RPMI8226 (cell line): ENCODE measurements around the gene STT3A.
"Not testable (repeated sequence)": the region's sequence is repeated elsewhere in the genome, so short reads cannot be mapped to it uniquely, and the experiment has no call there.

Experiments
- DNase-seq: peaks from one replicate; pipeline ENCODE4 v3.0.0-alpha.2; 2015

STT3A gene

DNA sequence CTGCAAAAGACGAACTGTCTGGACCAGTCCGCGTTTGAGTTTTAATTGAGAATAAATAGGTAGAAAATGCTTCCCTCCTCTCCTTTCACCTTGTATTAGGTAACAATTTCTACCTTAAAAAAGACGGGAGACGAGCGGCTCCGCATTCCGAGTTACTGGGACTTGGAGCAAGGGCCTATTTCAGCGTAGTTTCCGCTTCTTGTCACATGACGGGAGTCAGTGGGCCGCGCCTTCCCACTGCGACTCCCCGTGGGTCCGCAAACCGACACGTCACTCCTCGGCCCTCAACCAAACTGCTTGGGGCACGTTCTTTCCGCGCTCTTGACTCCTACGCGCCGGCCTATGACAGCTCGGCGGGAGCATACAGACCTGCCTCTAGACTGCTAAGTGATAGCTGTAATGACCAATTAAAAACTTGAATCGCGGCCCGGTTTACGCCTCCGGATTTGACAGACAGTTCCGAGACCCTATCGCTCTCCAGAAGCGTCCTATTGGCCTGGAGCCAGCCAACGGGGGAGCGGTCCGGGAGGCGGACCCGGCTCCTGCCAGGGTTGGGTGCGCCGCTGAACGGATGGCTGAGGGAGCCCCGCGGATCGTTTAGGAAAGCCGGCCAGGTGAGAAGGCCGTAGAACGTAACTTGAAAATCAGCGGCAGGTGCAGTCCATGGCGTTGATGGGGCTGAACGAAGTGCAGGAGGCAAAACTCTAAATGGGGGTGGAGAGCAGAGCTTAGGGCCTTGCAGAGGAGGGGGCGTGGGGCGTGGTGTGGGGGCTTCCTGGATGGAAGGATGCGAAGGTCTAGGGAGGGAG lies at the start of gene STT3A:
Gene STT3A (plus strand): TSS at position 548 of the 809 bp plus-strand sequence. CDS start 3,064 bp downstream, outside the sequence.
- peak; percentile 97 for DNase-seq

DNA sequence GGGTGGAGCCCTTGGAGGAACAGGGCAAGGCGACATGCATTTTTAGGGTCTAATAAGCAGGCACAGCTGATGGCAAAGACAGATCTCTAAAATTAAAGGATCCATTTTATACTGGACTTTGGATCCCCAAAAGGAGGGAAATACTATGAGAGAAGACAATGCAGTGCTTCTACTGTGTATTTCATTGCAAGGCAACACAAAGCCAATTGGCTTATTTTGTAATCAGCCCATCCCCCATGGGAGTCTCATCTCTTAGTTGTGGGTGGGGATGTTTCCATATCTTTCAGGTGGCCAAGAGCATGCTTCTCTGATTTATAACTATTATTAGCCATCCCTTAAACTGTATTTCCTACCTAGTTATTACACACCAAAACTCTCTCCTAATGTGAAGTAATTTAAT lies 41.9 kb upstream of the STT3A start:
- DNase-seq: no peak

DNA sequence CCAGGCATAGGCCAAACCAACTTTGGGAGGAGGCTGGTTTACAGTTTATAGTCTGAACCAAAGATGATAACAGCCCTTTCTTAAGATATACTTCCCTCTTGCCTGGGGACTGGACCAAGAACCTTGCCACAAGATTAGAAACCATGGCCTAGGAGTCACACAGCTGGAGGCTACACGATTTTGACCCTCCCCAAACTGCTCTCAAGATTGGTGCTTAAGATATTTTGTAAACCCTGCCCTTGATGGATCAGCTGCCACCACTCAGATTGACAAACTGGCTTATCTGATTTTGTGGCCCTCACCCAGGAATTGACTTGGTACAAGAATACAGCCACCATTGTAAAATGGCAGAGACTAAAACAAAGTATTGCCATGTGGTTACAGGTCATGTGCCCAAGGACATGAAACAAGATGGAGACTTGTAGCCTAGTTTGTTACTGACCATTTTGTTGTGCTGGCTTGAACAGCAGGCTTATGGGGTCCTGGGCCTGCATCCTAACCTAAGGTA lies 40.8 kb upstream of the STT3A start:
- no peak for DNase-seq

DNA sequence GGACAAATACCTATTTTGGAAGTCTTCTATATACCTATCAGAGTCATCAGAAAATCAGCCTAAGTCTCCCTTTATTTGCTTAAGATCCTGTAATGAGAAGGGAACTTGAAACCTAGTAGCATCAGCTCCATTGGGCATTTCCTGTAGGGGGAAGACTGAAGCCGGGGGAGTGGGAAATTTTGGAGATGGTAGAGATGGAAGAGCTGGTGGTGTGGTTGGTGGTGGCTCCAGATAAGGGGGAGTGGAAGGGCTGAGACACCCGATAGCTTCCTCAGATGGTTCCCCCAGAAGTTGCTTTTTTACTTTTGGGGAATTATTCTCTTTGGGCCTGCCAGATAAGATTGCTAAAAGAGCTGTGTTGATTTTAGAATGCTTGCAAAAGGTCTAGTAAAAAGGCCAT lies 39.7 kb upstream of the STT3A start:
- no peak for DNase-seq

DNA sequence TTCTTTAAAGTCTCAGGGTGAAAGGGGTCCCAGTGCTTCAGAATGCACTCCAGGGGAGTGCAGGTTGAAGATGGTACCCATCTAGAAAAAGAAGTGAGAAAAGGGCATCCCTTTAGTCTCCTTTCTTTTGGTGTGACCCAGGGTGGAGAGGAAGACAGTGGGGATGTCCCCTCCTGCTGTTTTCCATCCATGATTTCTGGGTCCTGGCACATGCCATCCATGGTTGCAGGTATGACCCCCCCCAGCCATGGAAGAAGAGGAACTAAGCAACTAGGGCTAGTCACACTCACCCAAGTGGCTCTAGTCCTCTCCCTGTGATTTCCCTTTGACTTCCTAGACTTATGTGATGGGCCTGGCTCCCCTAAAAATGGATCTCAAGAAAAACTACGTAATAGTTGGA lies 39.3 kb upstream of the STT3A start:
- DNase-seq: no peak

DNA sequence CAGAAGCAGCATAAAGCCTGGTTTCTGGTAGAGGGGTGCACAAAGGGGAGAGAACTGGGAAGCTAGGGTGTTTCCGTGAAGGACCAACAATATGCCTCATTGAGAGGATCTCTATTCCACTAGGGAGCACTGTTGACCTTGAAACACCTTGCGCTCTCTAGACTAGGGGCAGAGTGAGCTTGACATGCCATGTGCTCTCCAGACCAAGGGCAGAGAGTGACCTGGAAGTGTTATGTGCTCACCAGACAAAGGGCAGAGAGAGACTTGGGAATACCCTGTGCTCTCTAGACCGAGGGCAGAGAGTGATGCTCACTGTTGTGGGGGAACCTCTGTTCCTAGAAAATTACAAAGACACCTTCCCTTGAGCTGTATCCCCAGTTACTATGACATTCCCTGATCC lies 38.6 kb upstream of the STT3A start:
- no peak for DNase-seq

DNA sequence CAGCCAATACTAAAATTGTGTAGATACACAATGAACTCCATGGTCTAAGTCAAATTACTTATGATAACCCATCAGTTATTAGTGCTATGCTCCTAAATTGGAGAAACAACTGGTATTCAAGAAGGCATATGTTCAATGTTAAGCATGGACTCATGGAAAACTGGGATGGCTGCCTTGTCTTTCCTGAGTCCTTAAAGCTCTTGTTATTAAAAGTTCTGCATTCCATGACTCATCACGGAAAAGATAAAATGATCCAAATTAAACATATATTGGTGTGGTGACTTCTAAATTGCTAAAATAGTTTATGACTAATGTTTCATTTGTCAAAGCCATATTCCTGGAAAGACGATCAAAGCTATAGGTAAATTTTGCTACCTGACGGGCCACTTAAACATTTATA lies 32.8 kb upstream of the STT3A start:
- no peak for DNase-seq

DNA sequence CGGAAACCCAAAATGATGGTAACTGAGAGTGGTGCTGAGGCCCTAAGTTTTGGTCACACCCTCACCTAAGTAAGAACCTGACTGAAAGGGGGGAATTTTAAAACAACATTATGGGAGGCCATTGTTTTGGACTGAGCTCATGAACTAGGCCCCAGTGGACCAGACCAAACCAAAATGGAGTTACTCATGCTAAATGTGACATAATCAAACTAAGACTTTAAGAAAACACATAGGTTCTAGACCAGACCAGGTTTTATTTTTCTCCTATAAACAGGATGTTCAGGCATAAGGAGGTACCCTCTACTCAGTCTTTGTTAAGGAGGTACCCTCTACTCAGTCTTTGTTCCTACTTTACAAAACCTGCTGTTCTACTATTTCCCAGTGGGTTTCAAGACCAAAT lies 30.7 kb upstream of the STT3A start:
- no peak for DNase-seq

DNA sequence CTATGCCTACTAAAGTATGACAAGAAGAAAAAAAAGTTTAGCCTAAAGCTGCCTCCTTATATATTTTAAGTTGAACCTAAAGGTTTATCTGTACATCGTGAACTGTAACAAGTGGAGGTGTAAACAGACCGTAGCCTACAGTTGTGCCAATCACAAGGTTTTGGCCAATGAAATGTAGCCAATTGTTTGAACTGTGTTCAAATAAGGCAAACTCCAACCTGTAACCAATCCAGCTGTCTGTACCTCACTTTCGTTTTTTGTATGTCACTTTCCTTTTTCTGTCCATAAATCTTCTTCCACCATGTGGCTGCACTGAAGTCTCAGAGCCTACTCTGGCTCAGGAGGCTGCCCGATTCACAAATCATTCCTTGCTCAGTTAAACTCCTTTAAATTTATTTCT lies 30.2 kb upstream of the STT3A start:
- no peak for DNase-seq

DNA sequence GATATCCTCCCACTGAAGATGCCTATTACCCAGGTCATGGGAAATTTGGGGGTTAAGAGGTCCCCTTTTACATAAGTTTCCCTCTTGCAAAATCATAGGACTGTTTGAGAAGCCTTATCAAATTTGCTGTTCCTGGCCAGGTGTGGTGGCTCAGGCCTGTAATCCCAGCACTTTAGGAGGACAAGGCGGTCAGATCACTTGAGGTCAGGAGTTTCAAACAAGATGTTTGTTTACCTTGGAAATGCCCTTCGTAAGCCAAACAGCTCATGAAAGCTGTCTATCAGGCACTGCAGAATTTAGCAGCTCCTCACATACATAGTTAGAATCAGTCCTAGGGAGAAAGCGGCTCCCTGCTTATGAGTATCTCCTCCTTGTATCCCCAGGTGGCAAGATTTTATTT lies 28.3 kb upstream of the STT3A start:
- no peak for DNase-seq

DNA sequence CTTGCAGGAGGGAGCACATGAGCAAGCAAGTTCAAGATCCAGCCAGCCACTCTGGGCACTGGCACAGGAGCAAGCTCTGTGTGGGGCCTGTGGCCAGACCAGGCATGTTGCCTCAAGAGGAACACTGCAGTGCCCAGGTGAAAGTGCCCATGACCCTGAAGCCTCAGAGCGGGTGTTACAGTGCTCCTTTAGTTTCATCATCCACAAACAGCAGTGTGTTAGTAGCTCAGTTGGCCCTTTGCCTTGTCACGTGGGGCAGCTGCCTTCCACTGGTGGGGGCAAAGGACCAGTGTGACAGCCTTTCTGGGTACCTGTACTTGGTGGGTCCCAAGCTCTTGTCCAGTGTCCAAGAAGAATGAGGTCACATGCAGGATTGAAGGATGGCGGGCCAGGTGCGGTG lies 26.4 kb upstream of the STT3A start:
- no peak for DNase-seq

DNA sequence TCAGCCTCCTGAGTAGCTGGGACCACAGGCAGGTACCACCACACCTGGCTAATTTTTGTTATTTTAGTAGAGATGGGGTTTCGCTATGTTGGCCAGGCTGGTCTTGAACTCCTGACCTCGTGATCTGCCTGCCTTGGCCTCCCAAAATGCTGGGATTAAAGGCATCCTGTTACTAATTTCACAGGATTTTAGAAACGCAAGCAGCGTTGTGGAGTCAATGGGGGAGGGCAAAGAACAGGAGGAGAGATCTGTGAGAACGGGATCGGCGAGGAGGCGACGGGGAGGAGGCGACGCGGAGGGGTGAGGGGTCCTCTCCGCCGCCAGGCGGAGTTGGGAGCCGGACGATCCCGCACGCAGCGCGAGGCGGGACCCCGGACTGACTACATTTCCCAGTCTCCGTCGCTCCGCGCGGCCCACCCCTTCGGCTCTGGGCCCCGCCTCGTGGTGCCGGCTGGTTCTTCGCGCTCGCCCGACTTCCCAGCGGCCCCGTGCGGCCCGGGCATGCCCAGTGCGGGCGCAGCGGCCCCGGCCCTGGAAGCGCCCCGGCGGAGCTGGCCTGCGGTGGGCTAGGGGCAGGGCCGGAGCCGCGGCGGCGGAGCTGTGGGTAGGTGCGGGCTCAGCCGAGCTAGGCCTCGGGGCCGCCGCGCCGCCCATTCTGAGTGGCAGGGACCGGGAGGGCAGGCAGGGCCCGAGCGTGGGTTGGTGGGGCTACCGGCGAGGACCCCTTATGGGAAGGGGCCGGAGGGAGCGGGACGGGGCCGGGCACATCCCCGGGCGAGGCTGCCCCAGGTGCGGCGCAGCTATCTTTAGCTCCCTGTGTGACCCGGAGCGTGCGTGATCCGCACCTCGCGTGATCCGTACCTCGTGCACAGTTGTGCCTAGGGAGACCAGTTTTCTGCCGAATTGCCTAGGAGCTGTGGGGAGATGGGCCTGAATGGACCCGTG lies 23.4 kb upstream of the STT3A start, which contains the start of gene EI24:
Gene EI24 (plus strand): TSS at position 508 of the 945 bp plus-strand sequence. CDS start 3,051 bp downstream, outside the sequence.
- peak; percentile 91 for DNase-seq

DNA sequence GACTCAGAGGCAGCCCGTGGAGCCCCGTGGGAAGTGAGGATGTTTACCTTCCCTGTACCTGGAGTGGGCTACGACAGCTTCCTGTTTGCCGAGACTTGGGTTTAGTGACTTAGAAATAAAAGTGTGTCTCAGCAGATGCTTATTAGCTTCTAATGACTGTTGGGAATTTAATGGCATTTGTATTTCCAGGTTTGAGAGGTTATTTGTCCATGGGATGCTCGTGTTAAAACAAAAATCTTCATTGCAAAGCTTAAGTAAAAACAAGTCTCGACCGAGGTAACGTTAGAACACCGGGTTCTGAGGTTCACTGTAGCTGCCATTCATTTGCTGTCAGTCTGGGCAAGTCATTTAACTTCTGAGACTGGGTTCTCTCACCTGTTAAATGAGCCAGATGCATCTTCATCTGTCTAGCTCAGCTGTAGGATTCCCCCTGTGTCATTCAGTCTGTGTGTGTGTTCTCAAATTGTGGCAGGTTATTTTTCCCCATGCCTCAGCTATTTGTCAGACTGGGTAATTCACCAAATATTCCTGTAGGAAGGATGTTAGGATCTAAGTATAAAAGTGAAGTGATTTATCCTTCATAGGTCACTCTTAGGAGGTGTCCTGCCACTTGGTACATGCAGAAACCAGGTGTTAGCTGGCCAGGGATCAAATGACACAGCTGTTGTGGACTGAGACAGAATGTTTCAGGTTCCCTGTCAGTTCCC lies 22.6 kb upstream of the STT3A start:
- DNase-seq: peak; percentile 37

DNA sequence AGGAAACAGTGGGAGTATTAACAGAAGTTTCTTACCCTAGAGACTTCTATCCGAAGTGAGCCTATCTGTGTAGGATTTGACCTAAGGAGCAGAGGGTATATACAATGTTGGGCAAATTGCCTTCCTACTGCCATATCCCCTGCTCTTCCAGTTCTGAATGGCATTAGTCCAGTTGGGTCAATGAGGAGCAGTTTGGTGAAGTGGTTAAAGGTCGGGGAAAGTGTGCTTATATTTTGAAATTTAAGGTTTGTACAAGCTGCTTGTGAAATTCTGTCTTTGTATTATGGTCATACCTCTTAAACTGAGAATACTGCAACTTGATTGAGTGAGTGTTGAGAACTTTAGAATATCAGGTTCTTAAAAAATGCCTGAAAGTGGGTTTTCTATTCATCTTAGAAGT lies 21.7 kb upstream of the STT3A start:
- DNase-seq: no peak

DNA sequence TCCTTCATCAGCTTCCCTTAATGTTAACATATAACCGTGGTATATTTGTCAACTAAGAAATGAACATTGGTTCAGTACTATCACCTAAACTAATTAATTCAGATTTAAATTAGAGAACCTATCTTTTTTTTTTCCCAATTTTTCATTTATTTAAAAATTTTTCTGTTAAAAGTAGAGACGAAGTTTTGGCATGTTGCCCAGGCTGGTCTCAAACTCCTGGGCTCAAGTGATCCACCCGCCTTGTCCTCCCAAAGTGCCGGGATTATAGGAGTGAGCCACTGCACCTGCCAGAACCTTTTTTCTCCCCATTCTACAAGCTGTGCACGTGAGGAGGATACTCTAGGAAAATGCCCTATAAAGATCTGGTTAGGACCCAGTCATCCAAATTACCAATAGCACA lies 19.7 kb upstream of the STT3A start:
- no peak for DNase-seq

DNA sequence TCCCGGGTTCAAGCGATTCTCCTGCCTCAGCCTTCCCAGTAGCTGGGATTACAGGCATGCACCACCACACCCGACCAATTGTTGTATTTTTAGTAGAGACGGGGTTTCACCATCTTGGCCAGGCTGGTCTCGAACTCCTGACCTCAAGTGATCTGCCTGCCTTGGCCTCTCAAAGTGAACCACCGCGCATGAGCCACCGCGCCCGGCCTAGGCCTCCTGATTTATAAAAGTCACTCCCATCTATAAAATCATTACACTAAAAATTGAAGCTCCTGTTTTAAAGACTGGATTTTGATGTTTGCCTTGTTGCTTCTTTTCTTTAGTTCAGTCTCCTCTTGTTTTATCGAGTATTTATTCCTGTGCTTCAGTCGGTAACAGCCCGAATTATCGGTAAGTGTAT lies 15.5 kb upstream of the STT3A start:
- not testable (repeated sequence) for DNase-seq

DNA sequence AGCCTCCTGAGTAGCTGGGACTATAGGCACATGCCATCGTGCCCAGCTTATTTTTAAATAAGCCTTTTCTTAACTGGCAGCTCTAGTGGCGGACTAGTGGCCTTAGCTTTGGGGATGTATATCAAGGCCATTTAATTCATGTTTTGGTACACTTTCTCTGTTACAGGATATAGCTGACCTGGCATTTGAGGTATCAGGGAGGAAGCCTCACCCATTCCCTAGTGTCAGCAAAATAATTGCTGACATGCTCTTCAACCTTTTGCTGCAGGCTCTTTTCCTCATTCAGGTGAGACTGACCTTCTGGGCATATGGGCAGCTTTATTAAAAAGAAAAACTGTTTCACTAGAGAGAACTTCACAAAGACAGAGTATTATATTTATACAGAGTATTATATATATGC lies 13.9 kb upstream of the STT3A start:
- peak; percentile 74 for DNase-seq

DNA sequence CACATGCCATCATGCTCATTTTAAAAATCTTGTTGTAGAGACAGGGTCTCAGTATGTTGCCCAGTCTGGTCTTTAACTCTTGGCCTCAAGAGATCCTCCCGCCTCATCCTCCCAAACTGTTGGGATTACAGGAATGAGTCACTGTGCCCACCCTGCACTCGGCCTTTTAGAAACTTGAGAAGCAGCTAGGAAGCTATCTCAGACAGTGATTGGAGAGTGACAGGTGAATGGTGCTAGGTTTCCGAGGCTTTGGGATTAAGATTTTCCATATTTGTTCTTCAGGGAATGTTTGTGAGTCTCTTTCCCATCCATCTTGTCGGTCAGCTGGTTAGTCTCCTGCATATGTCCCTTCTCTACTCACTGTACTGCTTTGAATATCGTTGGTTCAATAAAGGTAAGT lies 12.8 kb upstream of the STT3A start:
- no peak for DNase-seq

DNA sequence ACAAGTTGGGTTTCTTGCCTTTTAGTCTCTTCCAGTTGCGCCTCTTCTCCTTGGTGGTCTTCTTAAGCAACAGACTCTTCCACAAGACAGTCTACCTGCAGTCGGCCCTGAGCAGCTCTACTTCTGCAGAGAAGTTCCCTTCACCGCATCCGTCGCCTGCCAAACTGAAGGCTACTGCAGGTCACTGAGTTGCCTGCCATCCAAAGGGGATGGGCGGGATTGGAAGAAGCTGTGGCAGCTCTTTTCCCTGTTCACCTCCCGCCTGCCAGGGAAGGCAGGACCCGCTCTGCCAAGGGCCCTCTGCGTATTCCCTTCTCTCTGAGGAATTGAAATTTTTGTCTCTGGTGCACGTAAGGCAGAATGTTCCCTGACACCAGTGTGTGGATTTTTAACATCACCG lies 9.2 kb upstream of the STT3A start:
- no peak for DNase-seq

DNA sequence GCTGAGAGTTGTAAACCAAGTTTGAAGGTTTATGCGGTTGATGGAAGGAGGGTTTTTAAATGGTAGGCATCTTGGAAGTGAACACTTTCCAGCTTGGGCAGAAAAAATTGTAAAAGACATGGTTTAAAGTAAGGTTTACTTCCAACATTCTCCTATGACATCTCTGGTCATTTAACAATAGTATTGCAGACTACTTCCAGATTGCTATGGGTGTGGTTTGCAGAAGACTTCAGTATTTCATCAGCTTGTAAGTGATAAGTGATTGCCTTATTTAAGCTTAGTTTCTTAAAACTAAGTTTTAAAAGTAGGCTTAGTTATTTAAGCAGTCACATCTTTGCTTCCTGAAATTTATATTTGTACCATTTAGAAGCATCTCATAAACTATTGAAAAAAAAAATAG lies 7.2 kb upstream of the STT3A start:
- DNase-seq: no peak

DNA sequence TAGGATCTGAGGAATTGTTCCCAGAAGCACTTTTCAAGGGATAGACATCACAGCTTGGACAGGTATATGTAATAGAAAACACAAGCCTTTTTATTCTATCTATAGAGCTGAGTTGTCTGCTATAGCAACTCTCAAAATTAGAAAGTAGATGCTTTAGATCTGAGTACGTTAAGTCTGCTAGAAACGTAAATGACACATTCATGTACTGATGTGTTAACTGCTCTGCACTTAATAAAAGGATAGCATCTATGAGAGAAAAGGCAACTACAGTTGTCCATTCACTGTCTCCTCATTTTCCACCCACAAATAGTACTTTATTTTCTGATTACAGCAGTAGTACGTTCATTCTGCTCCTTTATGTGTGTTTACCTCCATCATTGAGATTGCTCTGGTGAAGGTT lies 6.0 kb upstream of the STT3A start:
- no peak for DNase-seq

DNA sequence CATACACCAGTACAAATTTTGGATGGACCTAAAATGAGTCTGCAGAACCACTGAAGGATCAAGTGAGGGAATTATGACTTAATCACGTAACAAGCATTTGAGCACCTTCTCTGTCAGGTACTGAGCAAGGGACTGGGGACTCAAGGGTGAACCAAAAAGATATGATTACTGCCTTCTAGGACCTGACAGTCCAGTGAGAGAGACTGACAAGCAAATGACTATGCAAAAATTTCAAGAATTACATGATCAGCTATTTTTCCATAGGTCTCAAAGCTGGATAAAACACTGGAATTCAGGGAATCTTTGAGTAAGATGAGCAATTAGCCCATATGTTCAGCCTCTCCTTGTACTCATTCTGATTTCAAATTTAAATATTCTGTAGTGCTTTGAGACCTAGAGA lies 5.2 kb upstream of the STT3A start:
- no peak for DNase-seq

DNA sequence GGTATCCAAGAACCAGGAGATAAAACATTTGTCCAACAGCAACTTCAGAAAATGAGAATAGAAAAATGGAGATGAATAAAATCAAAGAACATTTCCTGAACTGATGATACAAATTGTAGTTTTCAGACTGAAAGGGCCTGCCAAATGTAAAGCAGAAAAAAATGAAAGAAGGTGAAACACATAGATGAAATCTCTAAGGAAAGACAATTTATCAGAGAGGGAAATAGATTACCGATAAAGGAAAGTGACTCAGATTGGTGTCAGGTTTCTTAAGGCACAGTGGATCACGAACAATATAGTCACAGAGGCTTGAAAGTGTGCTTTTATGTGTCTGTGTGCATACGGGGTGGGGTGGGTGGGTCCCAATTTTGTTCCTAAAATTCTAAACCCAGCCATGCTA lies 4.1 kb upstream of the STT3A start:
- DNase-seq: no peak
